K562 (cell line): ENCODE measurements around the gene GPRIN1. TPM values are rescaled to one million over a fixed set of nuclear protein-coding genes. Genes with fewer than 3 reads are reported as not detected.

ENCODE experiments used
- CBFB ChIP-seq: sonication (generic); formaldehyde crosslinking; IDR thresholded peaks from 2 replicates; pipeline ENCODE4 v1.4.0; 2020; ENCODE audit warnings: mild to moderate bottlenecking, missing genetic modification reagents
- E2F6 ChIP-seq, 2 experiments: IDR thresholded peaks; 2 replicates each; pipeline ENCODE4 v1.6.1; 2011; ENCODE audit warnings: borderline replicate concordance in 1 of 2, control low read depth in 1 of 2, low read depth in 1 of 2, low read length in 1 of 2, mild to moderate bottlenecking in 1 of 2, mixed read lengths in 1 of 2, moderate library complexity in 1 of 2; ENCODE audit not compliant: insufficient read depth in 1 of 2, insufficient read length in 1 of 2, poor library complexity in 1 of 2, severe bottlenecking in 1 of 2; ENCODE audit errors: extremely low read depth in 1 of 2
- ETV5 ChIP-seq: sonication (generic); formaldehyde crosslinking; IDR thresholded peaks from 2 replicates; pipeline ENCODE4 v1.4.0; 2020; ENCODE audit warnings: low read depth, mild to moderate bottlenecking, missing genetic modification reagents
- GABPA ChIP-seq: fragments of 200-800 bp; sonication (Bioruptor generic); conservative IDR thresholded peaks from 2 replicates; pipeline ENCODE4 v1.6.1; 2016; ENCODE audit warnings: low read depth, missing genetic modification characterization, missing compliant biosample characterization
- L3MBTL2 ChIP-seq: fragments of 450-650 bp; IDR thresholded peaks from 2 replicates; pipeline ENCODE4 v1.6.1; 2016; ENCODE audit warnings: mild to moderate bottlenecking, moderate library complexity
- NFE2 ChIP-seq: IDR thresholded peaks from 2 replicates; pipeline ENCODE4 v1.6.1; 2014; ENCODE audit warnings: antibody characterized with exemption, low read depth
- NR1H2 ChIP-seq: sonication (generic); formaldehyde crosslinking; IDR thresholded peaks from 2 replicates; pipeline ENCODE4 v1.4.0; 2020; ENCODE audit warnings: mild to moderate bottlenecking, missing genetic modification reagents
- NRF1 ChIP-seq, 2 experiments: fragments of 450-650 bp; IDR thresholded peaks in 1 of 2; conservative IDR thresholded peaks in 1 of 2; 2 replicates each; pipeline ENCODE4 v1.6.1; 2014; ENCODE audit warnings: mild to moderate bottlenecking in 2 of 2
- PPARD ChIP-seq: fragments of 250-450 bp; sonication (Bioruptor Pico); IDR thresholded peaks from 2 replicates; pipeline ENCODE4 v1.8.0; 2022; ENCODE audit warnings: inconsistent platforms, mild to moderate bottlenecking, moderate library complexity
- SNIP1 ChIP-seq: fragments of 450-650 bp; IDR thresholded peaks from 2 replicates; pipeline ENCODE4 v1.7.1; 2017; ENCODE audit warnings: low read depth, mild to moderate bottlenecking
- SOX6 ChIP-seq: fragments of 450-650 bp; IDR thresholded peaks from 2 replicates; pipeline ENCODE4 v1.6.1; 2014; ENCODE audit warnings: mild to moderate bottlenecking
- TAF9B ChIP-seq: fragments of 450-650 bp; IDR thresholded peaks from 2 replicates; pipeline ENCODE4 v1.6.1; 2018; ENCODE audit warnings: mild to moderate bottlenecking; ENCODE audit not compliant: partially characterized antibody
- TSC22D4 ChIP-seq: fragments of 450-650 bp; IDR thresholded peaks from 2 replicates; pipeline ENCODE4 v1.6.1; 2016; ENCODE audit warnings: missing genetic modification characterization, missing biosample characterization, control low read depth
- polyA plus RNA-seq, 8 experiments: library from polyadenylated mRNA; depleted of rRNA in 4 of 8; stranded (reverse) in 5 of 8; unstranded in 3 of 8; fragments of >200 nt; fragmentation: Nextera tagmentation in 2 of 8; fragmentation: Illumina TruSeq in 1 of 8; extraction: Ambion mirVana in 2 of 8; extraction: Trizol in 1 of 8; gene quantifications; 2 replicates each; pipeline versions ENCODE4 v1.2.1 to v1.2.3, GENCODE V29; 2011 to 2014; ENCODE audit warnings: inconsistent platforms in 1 of 8, missing spikeins in 1 of 8
- total RNA-seq, 7 experiments: library from RNA; depleted of rRNA in 6 of 7; stranded (reverse); fragments of >200 nt in 6 of 7; fragmentation: Illumina TruSeq in 2 of 7; extraction: Trizol in 2 of 7; gene quantifications; 2 replicates each; pipeline versions ENCODE4 v1.2.1 to v1.2.3, GENCODE V29; 2011 to 2021; ENCODE audit warnings: low replicate concordance in 1 of 7
- TF ChIP-seq, protein P1 (sequence below): fragments of 250-450 bp; sonication (Bioruptor Pico); IDR thresholded peaks from 2 replicates; pipeline ENCODE4 v1.8.0; 2022; ENCODE audit warnings: moderate library complexity, mild to moderate bottlenecking, inconsistent platforms
- TF ChIP-seq, protein P2 (sequence below): fragments of 250-450 bp; sonication (Bioruptor Pico); IDR thresholded peaks from 2 replicates; pipeline ENCODE4 v1.5.0; 2021; ENCODE audit warnings: mild to moderate bottlenecking, borderline replicate concordance
- TF ChIP-seq, protein P3 (sequence below): fragments of 450-650 bp; IDR thresholded peaks from 2 replicates; pipeline ENCODE4 v1.6.1; 2016; ENCODE audit warnings: antibody characterized with exemption

GPRIN1 gene
- total and polyA plus RNA-seq, 9 of the 15 experiments (the other 6 are each of a cell fraction or from before 2014, with no cell fraction given), result 0.15 to 11.6 (median 4.4) TPM

DNA sequence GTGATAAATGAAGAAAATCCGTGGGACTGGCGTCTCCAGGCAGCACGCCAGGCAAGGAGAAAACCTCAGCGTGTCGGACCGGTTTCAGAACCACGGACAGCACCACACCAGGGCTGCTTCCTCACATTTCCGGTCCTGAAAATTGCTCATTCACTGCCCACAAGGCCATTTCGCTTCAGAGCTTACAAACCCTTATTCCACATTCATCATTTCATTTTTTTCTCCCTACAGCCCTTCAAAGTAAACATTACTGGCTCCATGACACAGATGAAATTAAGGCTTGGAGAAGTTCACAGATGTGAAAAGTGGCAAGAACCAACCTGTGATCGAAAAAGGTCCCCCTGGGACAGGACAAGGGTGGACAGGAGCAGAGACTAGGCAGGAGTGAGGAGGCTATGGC lies 1.5 kb upstream of the GPRIN1 start (continued):
- TF ChIP-seq E2F6 (IDR thresholded peaks at IDR 0.05; ENCODE audit: borderline replicate concordance in 1 of 2, extremely low read depth in 1 of 2, insufficient read depth in 1 of 2, insufficient read length in 1 of 2, low read depth in 1 of 2, low read length in 1 of 2, poor library complexity in 1 of 2, severe bottlenecking in 1 of 2), result no peak
- TF ChIP-seq, protein P1, sequence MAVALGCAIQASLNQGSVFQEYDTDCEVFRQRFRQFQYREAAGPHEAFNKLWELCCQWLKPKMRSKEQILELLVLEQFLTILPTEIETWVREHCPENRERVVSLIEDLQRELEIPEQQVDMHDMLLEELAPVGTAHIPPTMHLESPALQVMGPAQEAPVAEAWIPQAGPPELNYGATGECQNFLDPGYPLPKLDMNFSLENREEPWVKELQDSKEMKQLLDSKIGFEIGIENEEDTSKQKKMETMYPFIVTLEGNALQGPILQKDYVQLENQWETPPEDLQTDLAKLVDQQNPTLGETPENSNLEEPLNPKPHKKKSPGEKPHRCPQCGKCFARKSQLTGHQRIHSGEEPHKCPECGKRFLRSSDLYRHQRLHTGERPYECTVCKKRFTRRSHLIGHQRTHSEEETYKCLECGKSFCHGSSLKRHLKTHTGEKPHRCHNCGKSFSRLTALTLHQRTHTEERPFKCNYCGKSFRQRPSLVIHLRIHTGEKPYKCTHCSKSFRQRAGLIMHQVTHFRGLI, result no peak
- TF ChIP-seq L3MBTL2, result no peak
- peak; percentile 76 for TF ChIP-seq GABPA
- no peak for TF ChIP-seq TAF9B
- TF ChIP-seq SNIP1, result no peak
- TF ChIP-seq, protein P2, sequence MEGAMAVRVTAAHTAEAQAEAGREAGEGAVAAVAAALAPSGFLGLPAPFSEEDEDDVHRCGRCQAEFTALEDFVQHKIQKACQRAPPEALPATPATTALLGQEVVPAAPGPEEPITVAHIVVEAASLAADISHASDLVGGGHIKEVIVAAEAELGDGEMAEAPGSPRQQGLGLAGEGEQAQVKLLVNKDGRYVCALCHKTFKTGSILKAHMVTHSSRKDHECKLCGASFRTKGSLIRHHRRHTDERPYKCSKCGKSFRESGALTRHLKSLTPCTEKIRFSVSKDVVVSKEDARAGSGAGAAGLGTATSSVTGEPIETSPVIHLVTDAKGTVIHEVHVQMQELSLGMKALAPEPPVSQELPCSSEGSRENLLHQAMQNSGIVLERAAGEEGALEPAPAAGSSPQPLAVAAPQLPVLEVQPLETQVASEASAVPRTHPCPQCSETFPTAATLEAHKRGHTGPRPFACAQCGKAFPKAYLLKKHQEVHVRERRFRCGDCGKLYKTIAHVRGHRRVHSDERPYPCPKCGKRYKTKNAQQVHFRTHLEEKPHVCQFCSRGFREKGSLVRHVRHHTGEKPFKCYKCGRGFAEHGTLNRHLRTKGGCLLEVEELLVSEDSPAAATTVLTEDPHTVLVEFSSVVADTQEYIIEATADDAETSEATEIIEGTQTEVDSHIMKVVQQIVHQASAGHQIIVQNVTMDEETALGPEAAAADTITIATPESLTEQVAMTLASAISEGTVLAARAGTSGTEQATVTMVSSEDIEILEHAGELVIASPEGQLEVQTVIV (CRISPR knock-in tag), result no peak
- TF ChIP-seq, protein P3, sequence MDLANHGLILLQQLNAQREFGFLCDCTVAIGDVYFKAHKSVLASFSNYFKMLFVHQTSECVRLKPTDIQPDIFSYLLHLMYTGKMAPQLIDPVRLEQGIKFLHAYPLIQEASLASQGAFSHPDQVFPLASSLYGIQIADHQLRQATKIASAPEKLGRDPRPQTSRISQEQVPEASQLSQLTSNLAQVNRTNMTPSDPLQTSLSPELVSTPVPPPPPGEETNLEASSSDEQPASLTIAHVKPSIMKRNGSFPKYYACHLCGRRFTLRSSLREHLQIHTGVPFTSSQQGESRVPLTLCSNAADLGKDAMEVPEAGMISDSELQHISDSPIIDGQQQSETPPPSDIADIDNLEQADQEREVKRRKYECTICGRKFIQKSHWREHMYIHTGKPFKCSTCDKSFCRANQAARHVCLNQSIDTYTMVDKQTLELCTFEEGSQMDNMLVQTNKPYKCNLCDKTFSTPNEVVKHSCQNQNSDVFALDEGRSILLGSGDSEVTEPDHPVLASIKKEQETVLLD, result no peak
- no peak for TF ChIP-seq CBFB (CRISPR knock-in tag)
- peak; percentile 85 for TF ChIP-seq NFE2
- no peak for TF ChIP-seq TSC22D4 (tag)
- TF ChIP-seq PPARD (CRISPR knock-in tag), result no peak
- peak; percentile 91 for TF ChIP-seq ETV5
- TF ChIP-seq NR1H2, result no peak
- no peak for TF ChIP-seq NRF1 (conservative IDR thresholded peaks at IDR 0.05 in 1 of 2, IDR thresholded peaks at IDR 0.05 in 1 of 2)
- no peak for TF ChIP-seq SOX6
